IMR-90 (cell line): ENCODE measurements around the gene DCUN1D1. TPM values are rescaled to one million over a fixed set of nuclear protein-coding genes. Genes with fewer than 3 reads are reported as not detected.

Experiments
- ATAC-seq: fragments of 200-7000 bp; cut with Tn5 transposase; 2 replicates; pipeline ENCODE4 v1.9.1; 2020; ENCODE audit warnings: low read depth, mild to moderate bottlenecking, moderate library complexity
- BruUV-seq: library from RNA; stranded (reverse); fragments of 400-500 nt; replicated peaks from 2 replicates; lab custom pipeline; 2021; lab: Mats Ljungman, UMichigan
- CTCF ChIA-PET: fragments of 300-600 bp; formaldehyde crosslinking; extraction: SDS; loops from one replicate; lab custom pipeline; 2021; ENCODE audit warnings: antibody characterized with exemption; lab: Yijun Ruan, JAX
- POLR2A ChIA-PET: fragments of 300-600 bp; sonication (Branson Sonifier 250); formaldehyde crosslinking; loops from one replicate; lab custom pipeline; 2022; ENCODE audit warnings: antibody characterized with exemption; ENCODE audit not compliant: unreplicated experiment; lab: Charles Lee
- DNase-seq: peaks from one replicate; pipeline ENCODE4 v3.0.0; 2013
- H2AFZ ChIP-seq: replicated peaks from 2 replicates; pipeline ENCODE3; 2013; ENCODE audit warnings: low read length, mild to moderate bottlenecking; ENCODE audit not compliant: poor library complexity
- H2AK5ac ChIP-seq: 2 replicates; pipeline ENCODE4 v1.6.1; 2013; ENCODE audit warnings: low read depth, low read length, inconsistent platforms
- H2AK9ac ChIP-seq: replicated peaks from 2 replicates; pipeline ENCODE3; 2013; ENCODE audit warnings: mild to moderate bottlenecking, low read depth, low read length, moderate library complexity; ENCODE audit not compliant: poor library complexity
- H2BK120ac ChIP-seq: 2 replicates; pipeline ENCODE4 v1.6.1; 2013; ENCODE audit warnings: low read depth, low read length, inconsistent platforms
- H2BK15ac ChIP-seq: 3 replicates; pipeline ENCODE4 v1.6.1; 2013; ENCODE audit warnings: low read depth, low read length, inconsistent platforms
- H2BK20ac ChIP-seq: 2 replicates; pipeline ENCODE4 v1.6.1; 2013; ENCODE audit warnings: low read depth, mild to moderate bottlenecking, inconsistent platforms, low read length, moderate library complexity
- H2BK5ac ChIP-seq: 2 replicates; pipeline ENCODE4 v1.6.1; 2013; ENCODE audit warnings: mild to moderate bottlenecking, low read depth, low read length, inconsistent platforms; ENCODE audit not compliant: poor library complexity, severe bottlenecking
- H3K14ac ChIP-seq: replicated peaks from 2 replicates; pipeline ENCODE4 v1.6.1; 2013; ENCODE audit warnings: low read depth, low read length, inconsistent platforms
- H3K18ac ChIP-seq: 2 replicates; pipeline ENCODE4 v1.6.1; 2013; ENCODE audit warnings: low read depth, low read length, control low read depth
- H3K23ac ChIP-seq: 2 replicates; pipeline ENCODE4 v1.6.1; 2013; ENCODE audit warnings: low read depth, low read length, inconsistent platforms
- H3K27ac ChIP-seq: 2 replicates; pipeline ENCODE4 v1.5.1; 2013; ENCODE audit warnings: mild to moderate bottlenecking, control low read depth, low read length; ENCODE audit not compliant: insufficient read depth
- H3K27me3 ChIP-seq: 2 replicates; pipeline ENCODE4 v1.6.1; 2013; ENCODE audit warnings: low read length; ENCODE audit not compliant: control insufficient read depth, insufficient read depth
- H3K36me3 ChIP-seq: 2 replicates; pipeline ENCODE4 v1.6.1; 2013; ENCODE audit warnings: low read length, mixed read lengths; ENCODE audit not compliant: control insufficient read depth, insufficient read depth
- H3K4ac ChIP-seq: 2 replicates; pipeline ENCODE4 v1.6.1; 2013; ENCODE audit warnings: low read depth, low read length, inconsistent platforms
- H3K4me1 ChIP-seq: 2 replicates; pipeline ENCODE4 v1.6.1; 2013; ENCODE audit warnings: low read length, mixed read lengths; ENCODE audit not compliant: control insufficient read depth, insufficient read depth
- H3K4me2 ChIP-seq: 2 replicates; pipeline ENCODE4 v1.6.1; 2013; ENCODE audit warnings: low read depth, mild to moderate bottlenecking, control low read depth, low read length, moderate library complexity
- H3K4me3 ChIP-seq: 2 replicates; pipeline ENCODE4 v1.5.1; 2013; ENCODE audit warnings: low read depth, mild to moderate bottlenecking, control low read depth, low read length, moderate library complexity; ENCODE audit not compliant: insufficient read depth
- H3K56ac ChIP-seq: 2 replicates; pipeline ENCODE4 v1.6.1; 2013; ENCODE audit warnings: low read length, inconsistent platforms; ENCODE audit not compliant: insufficient read depth; ENCODE audit errors: extremely low read depth
- H3K79me1 ChIP-seq, 2 experiments: 2 replicates each; pipeline ENCODE4 v1.6.1; 2013; ENCODE audit warnings: low read length in 2 of 2, inconsistent platforms in 1 of 2, low read depth in 1 of 2
- H3K9ac ChIP-seq: 2 replicates; pipeline ENCODE4 v1.6.1; 2013; ENCODE audit warnings: low read depth, low read length, control low read depth
- H3K9me1 ChIP-seq: 2 replicates; pipeline ENCODE4 v1.6.1; 2013; ENCODE audit warnings: low read length, inconsistent platforms; ENCODE audit not compliant: insufficient read depth
- H3K9me3 ChIP-seq: 2 replicates; pipeline ENCODE4 v1.6.1; 2013; ENCODE audit warnings: low read length; ENCODE audit not compliant: control insufficient read depth, insufficient read depth
- H4K20me1 ChIP-seq: 2 replicates; pipeline ENCODE4 v1.6.1; 2013; ENCODE audit warnings: low read length, inconsistent platforms; ENCODE audit not compliant: insufficient read depth
- H4K5ac ChIP-seq: 2 replicates; pipeline ENCODE4 v1.6.1; 2013; ENCODE audit warnings: mild to moderate bottlenecking, low read depth, low read length, control low read depth
- H4K8ac ChIP-seq, 2 experiments: 2 replicates each; pipeline ENCODE4 v1.6.1; 2013; ENCODE audit warnings: low read depth in 2 of 2, low read length in 2 of 2, control low read depth in 1 of 2, inconsistent platforms in 1 of 2
- H4K91ac ChIP-seq: 2 replicates; pipeline ENCODE4 v1.6.1; 2013; ENCODE audit warnings: low read depth, low read length, inconsistent platforms; ENCODE audit not compliant: insufficient read depth
- FOS ChIP-seq: fragments of 150-350 bp; IDR thresholded peaks from 2 replicates; pipeline ENCODE4 v1.6.1; 2016; ENCODE audit warnings: low read depth, low read length
- MAFK ChIP-seq: IDR thresholded peaks from 2 replicates; pipeline ENCODE4 v1.6.1; 2012; ENCODE audit warnings: low read depth, low read length, improper control_type of control experiment
- MXI1 ChIP-seq: IDR thresholded peaks from 2 replicates; pipeline ENCODE4 v1.6.1; 2012; ENCODE audit warnings: low read depth, mild to moderate bottlenecking, low read length, moderate library complexity, borderline replicate concordance
- NFE2L2 ChIP-seq: fragments of 150-350 bp; IDR thresholded peaks from 2 replicates; pipeline ENCODE4 v1.6.1; 2016; ENCODE audit warnings: low read depth, mild to moderate bottlenecking, low read length
- RCOR1 ChIP-seq: IDR thresholded peaks from 2 replicates; pipeline ENCODE4 v1.6.1; 2012; ENCODE audit warnings: mild to moderate bottlenecking, low read length, improper control_type of control experiment; ENCODE audit not compliant: insufficient replicate concordance
- WGBS, 2 experiments: methylation state at CpG; one replicate each; pipeline versions ENCODE4 v1.1.5 to v1.1.7; 2013; ENCODE audit warnings: missing lambda C conversion rate in 2 of 2; ENCODE audit not compliant: insufficient read length in 1 of 2; ENCODE audit errors: extremely low coverage in 2 of 2; 5-methylcytosine and 5-hydroxymethylcytosine counted together
- dilution Hi-C: fragments of 300-500 bp; cut with HindIII; formaldehyde crosslinking; loops from one replicate; pipeline ENCODE4 v1.14.3; 2018; ENCODE audit warnings: low sequenced_read_pairs; ENCODE audit not compliant: unreplicated experiment
- in situ Hi-C: fragments of 300-500 bp; cut with MboI; formaldehyde crosslinking; loops from 3 replicates; pipeline ENCODE4 v1.14.3; 2019; ENCODE audit warnings: low sequenced_read_pairs, inconsistent platforms, mixed read lengths
- intact Hi-C: fragments of 100-400 bp; cut with micrococcal nuclease; formaldehyde crosslinking; loops from 2 replicates; pipeline ENCODE4 v1.10.0; 2022
- polyA plus RNA-seq, 3 experiments: library from polyadenylated mRNA; depleted of rRNA; stranded (reverse); fragments of >200 nt; gene quantifications; 2 replicates each; pipeline ENCODE4 v1.2.3, GENCODE V29; 2012; ENCODE audit warnings: low replicate concordance in 1 of 3
- total RNA-seq: library from RNA; depleted of rRNA; stranded (reverse); fragments of >200 nt; gene quantifications from 2 replicates; pipeline ENCODE4 v1.2.3, GENCODE V29; 2012
- TF ChIP-seq, protein P1 (sequence below): fragments of 150-350 bp; IDR thresholded peaks from 2 replicates; pipeline ENCODE4 v1.6.1; 2017; ENCODE audit warnings: mild to moderate bottlenecking, antibody characterized with exemption, low read length, low read depth
- TF ChIP-seq, protein P2 (sequence below): conservative IDR thresholded peaks from 2 replicates; pipeline ENCODE4 v1.5.1; 2012; ENCODE audit warnings: mild to moderate bottlenecking, low read depth, low read length, improper control_type of control experiment

DCUN1D1 gene
- total and polyA plus RNA-seq, 2 of the 4 experiments (the other 2 are of a cell fraction) = 12.5 to 17.7 TPM

DNA sequence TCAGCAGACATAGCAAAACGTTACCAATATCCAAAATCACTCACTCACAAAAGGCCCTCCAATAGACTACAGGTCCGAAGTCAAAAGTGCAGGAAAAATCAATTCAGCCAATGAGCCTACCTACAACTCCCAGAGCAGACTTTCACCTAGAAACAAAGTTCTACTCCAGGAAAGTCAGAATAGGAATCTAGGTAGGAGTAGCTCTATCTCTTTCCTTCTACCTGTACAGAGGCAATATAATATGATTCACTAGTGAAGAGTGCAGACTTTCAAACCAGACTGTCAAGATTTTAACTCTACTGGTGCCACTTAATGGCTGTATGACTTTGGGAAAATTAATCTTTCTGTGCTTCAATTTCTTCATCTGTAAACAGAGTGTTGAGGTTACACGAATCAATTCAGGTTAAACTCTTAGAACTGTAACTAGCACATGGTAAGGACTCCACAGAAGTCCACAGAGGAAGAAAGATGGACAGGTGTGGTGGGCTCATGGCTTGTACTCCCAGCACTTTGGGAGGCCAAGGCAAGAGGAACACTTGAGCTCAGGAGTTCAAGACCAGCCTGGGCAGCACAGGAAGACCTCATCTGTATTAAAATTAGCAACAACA is 9.4 kb downstream of the DCUN1D1 start:
- no peak overlapping the region for H3K27ac ChIP-seq
- H2BK20ac ChIP-seq = no peak overlapping the region
- no peak overlapping the region for H3K4me2 ChIP-seq
- H4K20me1 ChIP-seq = peaks cover 5% of the 10 kb centered on the region
- H3K14ac ChIP-seq = no peak overlapping the region
- in situ Hi-C loops (no loop called here), intact Hi-C loops (no loop called here), dilution Hi-C loops (no loop called here)
- H3K4me1 ChIP-seq = peaks cover 11% of the 10 kb centered on the region
- no peak overlapping the region for H4K91ac ChIP-seq
- no peak overlapping the region for H3K9ac ChIP-seq
- peaks cover 22 to 50% of the 10 kb centered on the region in 2 experiments for H3K79me1 ChIP-seq
- no peak overlapping the region for H2AFZ ChIP-seq
- no peak overlapping the region for H2BK15ac ChIP-seq
- no peak overlapping the region for H2AK5ac ChIP-seq
- no peak overlapping the region for H2AK9ac ChIP-seq
- no peak overlapping the region for H3K4ac ChIP-seq
- H2BK120ac ChIP-seq = no peak overlapping the region
- CTCF ChIA-PET = interaction anchor here (0.5 to 0.8 kb wide), 2 partner anchors 15 to 694 kb away, joined by 3 to 6 read pairs; no protein-coding TSS in a partner anchor
- no peak overlapping the region for H3K4me3 ChIP-seq
- H4K5ac ChIP-seq = no peak overlapping the region; the same call in 1 of the 2 replicates
- H4K8ac ChIP-seq = no peak overlapping the region
- no peaks in the 10 kb centered on the region for H3K27me3 ChIP-seq
- H3K23ac ChIP-seq = no peak overlapping the region
- no peaks in the 10 kb centered on the region for H3K9me3 ChIP-seq
- peaks cover 10% of the 10 kb centered on the region for H3K9me1 ChIP-seq
- no TSS peak for BruUV-seq
- no CpG with 5 or more reads among the region's 3 CpGs for WGBS, 2 experiments
- H3K36me3 ChIP-seq = no peaks in the 10 kb centered on the region
- no peak overlapping the region for H3K56ac ChIP-seq
- DNase-seq (no peak), ATAC-seq (no peak)
- TF ChIP-seq NFE2L2 = no peak
- TF ChIP-seq, protein P1, sequence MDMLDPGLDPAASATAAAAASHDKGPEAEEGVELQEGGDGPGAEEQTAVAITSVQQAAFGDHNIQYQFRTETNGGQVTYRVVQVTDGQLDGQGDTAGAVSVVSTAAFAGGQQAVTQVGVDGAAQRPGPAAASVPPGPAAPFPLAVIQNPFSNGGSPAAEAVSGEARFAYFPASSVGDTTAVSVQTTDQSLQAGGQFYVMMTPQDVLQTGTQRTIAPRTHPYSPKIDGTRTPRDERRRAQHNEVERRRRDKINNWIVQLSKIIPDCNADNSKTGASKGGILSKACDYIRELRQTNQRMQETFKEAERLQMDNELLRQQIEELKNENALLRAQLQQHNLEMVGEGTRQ = no peak
- TF ChIP-seq RCOR1 = no peak
- TF ChIP-seq, protein P2, sequence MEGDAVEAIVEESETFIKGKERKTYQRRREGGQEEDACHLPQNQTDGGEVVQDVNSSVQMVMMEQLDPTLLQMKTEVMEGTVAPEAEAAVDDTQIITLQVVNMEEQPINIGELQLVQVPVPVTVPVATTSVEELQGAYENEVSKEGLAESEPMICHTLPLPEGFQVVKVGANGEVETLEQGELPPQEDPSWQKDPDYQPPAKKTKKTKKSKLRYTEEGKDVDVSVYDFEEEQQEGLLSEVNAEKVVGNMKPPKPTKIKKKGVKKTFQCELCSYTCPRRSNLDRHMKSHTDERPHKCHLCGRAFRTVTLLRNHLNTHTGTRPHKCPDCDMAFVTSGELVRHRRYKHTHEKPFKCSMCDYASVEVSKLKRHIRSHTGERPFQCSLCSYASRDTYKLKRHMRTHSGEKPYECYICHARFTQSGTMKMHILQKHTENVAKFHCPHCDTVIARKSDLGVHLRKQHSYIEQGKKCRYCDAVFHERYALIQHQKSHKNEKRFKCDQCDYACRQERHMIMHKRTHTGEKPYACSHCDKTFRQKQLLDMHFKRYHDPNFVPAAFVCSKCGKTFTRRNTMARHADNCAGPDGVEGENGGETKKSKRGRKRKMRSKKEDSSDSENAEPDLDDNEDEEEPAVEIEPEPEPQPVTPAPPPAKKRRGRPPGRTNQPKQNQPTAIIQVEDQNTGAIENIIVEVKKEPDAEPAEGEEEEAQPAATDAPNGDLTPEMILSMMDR = no peak
- no peak for TF ChIP-seq MAFK
- no peak for TF ChIP-seq FOS
- TF ChIP-seq MXI1 = no peak
- H2BK5ac ChIP-seq = no peak overlapping the region
- no peak overlapping the region for H3K18ac ChIP-seq
- POLR2A ChIA-PET = interaction anchor here (0.6 kb wide), 1 partner anchor 180 kb away, joined by 3 read pairs; no protein-coding TSS in a partner anchor
